DOHH2 (cell line): ENCODE measurements around the gene PLAAT3.
"Not testable (repeated sequence)": the region's sequence is repeated elsewhere in the genome, so short reads cannot be mapped to it uniquely, and the experiment has no call there.

ENCODE experiments used
- H3F3A ChIP-seq: fragments of 200-600 bp; sonication (generic), shearing (Covaris generic); 2 replicates; pipeline ENCODE4 v1.6.0; 2016; ENCODE audit warnings: antibody characterized with exemption, mild to moderate bottlenecking; ENCODE audit not compliant: control insufficient read depth, insufficient read depth
- H3K27ac ChIP-seq: fragments of 200-600 bp; sonication (generic); 2 replicates; pipeline ENCODE4 v1.5.1; 2014; ENCODE audit warnings: low read depth, mild to moderate bottlenecking, low read length, moderate library complexity
- H3K27me3 ChIP-seq: fragments of 200-600 bp; sonication (generic); 2 replicates; pipeline ENCODE4 v1.6.1; 2014; ENCODE audit warnings: mild to moderate bottlenecking, low read length, mixed read lengths; ENCODE audit not compliant: control insufficient read depth
- H3K36me3 ChIP-seq: fragments of 200-600 bp; sonication (generic); 2 replicates; pipeline ENCODE4 v1.6.1; 2014; ENCODE audit warnings: mild to moderate bottlenecking, low read length, moderate library complexity, mixed read lengths; ENCODE audit not compliant: control insufficient read depth
- H3K4me1 ChIP-seq: fragments of 200-600 bp; sonication (generic); 2 replicates; pipeline ENCODE4 v1.6.1; 2014; ENCODE audit warnings: mild to moderate bottlenecking, low read length, mixed read lengths; ENCODE audit not compliant: control insufficient read depth
- H3K4me2 ChIP-seq: fragments of 200-600 bp; sonication (generic); 2 replicates; pipeline ENCODE4 v1.6.0; 2014; ENCODE audit warnings: mild to moderate bottlenecking, low read length, moderate library complexity
- H3K4me3 ChIP-seq: fragments of 200-600 bp; sonication (generic); 2 replicates; pipeline ENCODE4 v1.5.1; 2014; ENCODE audit warnings: mild to moderate bottlenecking, low read length, mixed read lengths
- H3K79me2 ChIP-seq: fragments of 200-600 bp; sonication (generic); 2 replicates; pipeline ENCODE4 v1.6.1; 2014; ENCODE audit warnings: mild to moderate bottlenecking, low read length, mixed read lengths; ENCODE audit not compliant: control insufficient read depth
- H3K9me2 ChIP-seq: fragments of 200-600 bp; sonication (generic); replicated peaks from 2 replicates; pipeline ENCODE4 v1.6.1; 2014; ENCODE audit warnings: mild to moderate bottlenecking, low read length, mixed read lengths; ENCODE audit not compliant: control insufficient read depth
- H3K9me3 ChIP-seq: fragments of 200-600 bp; sonication (generic); 2 replicates; pipeline ENCODE4 v1.6.1; 2014; ENCODE audit warnings: antibody characterized with exemption, low read length, mixed read lengths; ENCODE audit not compliant: control insufficient read depth, insufficient read depth
- H4K20me1 ChIP-seq: fragments of 200-600 bp; sonication (generic); 2 replicates; pipeline ENCODE4 v1.6.0; 2014; ENCODE audit warnings: low read depth, mild to moderate bottlenecking, antibody characterized with exemption, low read length, moderate library complexity; ENCODE audit not compliant: control insufficient read depth, insufficient read depth
- CTCF ChIP-seq: fragments of 200-600 bp; sonication (generic); IDR thresholded peaks from one replicate; pipeline ENCODE4 v1.5.1; 2014; ENCODE audit warnings: antibody characterized with exemption, mild to moderate bottlenecking, low read depth, low read length; ENCODE audit not compliant: poor library complexity, severe bottlenecking
- EZH2phosphoT487 ChIP-seq: fragments of 200-600 bp; sonication (generic); IDR thresholded peaks from 2 replicates; pipeline ENCODE4 v1.6.1; 2017; ENCODE audit warnings: borderline replicate concordance, mild to moderate bottlenecking, antibody characterized with exemption, low read length, moderate library complexity, mixed read lengths

PLAAT3 gene

GRCh38 chr11:63583357-63583677, 30.9 kb downstream of the PLAAT3 start:
- no peak overlapping the region for H3K4me3 ChIP-seq
- no peaks in the 10 kb centered on the region for H3F3A ChIP-seq
- peaks cover 14% of the 10 kb centered on the region; the same call in 1 of the 2 replicates for H3K9me3 ChIP-seq
- TF ChIP-seq CTCF (no peak), EZH2phosphoT487 (no peak)
- no peak overlapping the region for H3K4me2 ChIP-seq
- H4K20me1 ChIP-seq: no peaks in the 10 kb centered on the region
- H3K9me2 ChIP-seq: no peaks in the 10 kb centered on the region
- no peaks in the 10 kb centered on the region for H3K4me1 ChIP-seq
- no peak overlapping the region for H3K27ac ChIP-seq
- H3K27me3 ChIP-seq: no peaks in the 10 kb centered on the region
- no peaks in the 10 kb centered on the region for H3K79me2 ChIP-seq
- no peaks in the 10 kb centered on the region for H3K36me3 ChIP-seq

- not testable (repeated sequence) for H3K27me3 ChIP-seq, H3F3A ChIP-seq, H3K4me3 ChIP-seq, H3K4me2 ChIP-seq, H3K36me3 ChIP-seq, H3K4me1 ChIP-seq, H3K79me2 ChIP-seq, H3K27ac ChIP-seq, H3K9me2 ChIP-seq, H4K20me1 ChIP-seq
- H3K9me3 ChIP-seq: peaks cover 14% of the 10 kb centered on the region; the same call in 1 of the 2 replicates
Measured at GRCh38 chr11:63581224-63581623, 33.0 kb downstream of the PLAAT3 start.

GRCh38 chr11:63578882-63579281, 35.4 kb downstream of the PLAAT3 start:
- Histone ChIP-seq H3K9me3 (peaks cover 15% of the 10 kb centered on the region; the same call in 1 of the 2 replicates), H3K4me1 (peaks cover 10% of the 10 kb centered on the region)
- H3K27ac ChIP-seq, H3K27me3 ChIP-seq, H4K20me1 ChIP-seq, H3K9me2 ChIP-seq, H3K79me2 ChIP-seq, H3K4me2 ChIP-seq, H3K4me3 ChIP-seq, H3K36me3 ChIP-seq, H3F3A ChIP-seq: not testable (repeated sequence)

- Histone ChIP-seq H3F3A (peaks cover 14% of the 10 kb centered on the region), H3K9me3 (peaks cover 4% of the 10 kb centered on the region; the same call in 1 of the 2 replicates), H3K4me1 (peaks cover 35% of the 10 kb centered on the region), H3K27me3 (no peaks in the 10 kb centered on the region), H3K36me3 (no peaks in the 10 kb centered on the region), H4K20me1 (no peaks in the 10 kb centered on the region), H3K9me2 (no peaks in the 10 kb centered on the region), H3K79me2 (no peaks in the 10 kb centered on the region), H3K4me2 (peak overlapping the region; percentile 40), H3K27ac (no peak overlapping the region), H3K4me3 (peak overlapping the region; percentile 26)
- TF ChIP-seq EZH2phosphoT487 (no peak), CTCF (no peak)
Measured at GRCh38 chr11:63574856-63575602, 39.2 kb downstream of the PLAAT3 start.
